ENCODE results near the gene HBG1. TPM values are rescaled to one million over a fixed set of nuclear protein-coding genes. Genes with fewer than 3 reads are reported as not detected.

HBG1 gene
- total RNA-seq, 1 experiment from 2014 or later = not detected

DNA sequence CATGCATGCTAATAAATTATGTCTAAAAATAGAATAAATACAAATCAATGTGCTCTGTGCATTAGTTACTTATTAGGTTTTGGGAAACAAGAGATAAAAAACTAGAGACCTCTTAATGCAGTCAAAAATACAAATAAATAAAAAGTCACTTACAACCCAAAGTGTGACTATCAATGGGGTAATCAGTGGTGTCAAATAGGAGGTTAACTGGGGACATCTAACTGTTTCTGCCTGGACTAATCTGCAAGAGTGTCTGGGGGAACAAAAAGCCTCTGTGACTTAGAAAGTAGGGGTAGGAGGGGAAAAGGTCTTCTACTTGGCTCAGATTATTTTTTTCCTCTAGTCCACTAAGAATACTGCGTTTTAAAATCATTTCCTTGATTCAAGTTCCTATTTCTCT lies 22.0 kb downstream of the HBG1 start:
- no peak for DNase-seq (ENCODE audit: low read depth)

- DNase-seq (ENCODE audit: low read depth) = no peak
Observed at GRCh38 chr11:5226732-5227310, 22.8 kb downstream of the HBG1 start, which contains the start of gene HBB. Gene HBB (minus strand): TSS chr11:5227071. CDS start chr11:5227021, 50 bp downstream.

GRCh38 chr11:5225480-5225871 lies 24.2 kb downstream of the HBG1 start:
- no peak for DNase-seq (ENCODE audit: low read depth)

GRCh38 chr11:5224538-5225479 lies 24.8 kb downstream of the HBG1 start:
- no peak for DNase-seq (ENCODE audit: low read depth)

GRCh38 chr11:5223686-5224085 lies 26.0 kb downstream of the HBG1 start:
- DNase-seq (ENCODE audit: low read depth) = no peak

DNA sequence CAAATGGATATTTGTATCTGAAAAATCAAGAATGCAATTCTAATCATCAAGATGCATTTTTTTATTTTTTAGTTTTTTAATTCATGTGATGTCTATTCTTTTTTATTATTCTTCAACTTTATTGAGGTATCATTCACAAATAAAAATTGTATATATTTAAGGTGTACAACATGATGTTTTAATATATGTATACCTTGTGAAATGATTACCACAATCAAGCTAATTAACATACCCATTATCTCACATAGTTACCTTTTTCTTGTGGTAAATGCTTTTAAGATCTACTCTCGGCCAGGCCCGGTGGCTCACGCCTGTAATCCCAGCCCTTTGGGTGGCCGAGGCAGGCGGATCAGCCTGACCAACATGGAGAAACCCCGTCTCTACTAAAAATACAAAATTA lies 26.5 kb downstream of the HBG1 start:
- no peak for DNase-seq (ENCODE audit: low read depth)

GRCh38 chr11:5210376-5210885 lies 39.2 kb downstream of the HBG1 start:
- no peak for DNase-seq (ENCODE audit: low read depth)

DNA sequence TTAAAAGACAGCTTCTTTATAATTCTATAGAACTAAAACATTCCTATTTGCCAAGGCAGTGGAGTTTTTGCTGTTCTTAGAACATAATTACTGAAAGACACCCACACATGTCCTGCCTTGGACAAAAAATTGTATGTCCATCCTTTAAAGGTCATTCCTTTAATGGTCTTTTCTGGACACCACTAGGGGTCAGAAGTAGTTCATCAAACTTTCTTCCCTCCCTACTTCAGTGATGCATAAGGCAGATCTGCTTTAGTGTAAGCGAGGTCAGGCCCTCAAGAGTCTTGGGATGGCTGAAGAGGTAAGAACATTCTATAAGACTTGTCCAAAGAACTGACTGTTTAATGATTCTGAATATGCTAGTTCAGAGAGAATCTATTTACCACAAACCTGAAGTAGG lies 44.9 kb downstream of the HBG1 start:
- DNase-seq (ENCODE audit: low read depth) = peak; percentile 67

DNA sequence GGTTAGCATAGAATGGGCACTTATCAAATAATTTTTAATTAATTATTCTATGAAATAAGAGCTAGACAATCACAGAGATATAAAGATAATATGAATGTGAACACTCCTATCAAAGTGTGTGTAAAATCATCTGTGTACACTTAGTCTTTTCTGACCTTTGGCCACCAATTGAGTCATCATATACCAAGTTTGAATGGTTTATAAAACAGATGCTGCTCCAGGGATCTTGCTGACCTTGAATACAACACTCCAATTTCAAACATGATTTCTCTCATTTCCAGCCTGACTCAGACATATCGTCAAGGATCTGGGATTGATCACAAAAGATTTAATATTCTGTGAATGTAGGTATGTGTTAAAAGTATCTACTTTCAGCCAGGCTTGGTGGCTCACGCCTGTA lies 46.3 kb downstream of the HBG1 start:
- no peak for DNase-seq (ENCODE audit: low read depth)

DNA sequence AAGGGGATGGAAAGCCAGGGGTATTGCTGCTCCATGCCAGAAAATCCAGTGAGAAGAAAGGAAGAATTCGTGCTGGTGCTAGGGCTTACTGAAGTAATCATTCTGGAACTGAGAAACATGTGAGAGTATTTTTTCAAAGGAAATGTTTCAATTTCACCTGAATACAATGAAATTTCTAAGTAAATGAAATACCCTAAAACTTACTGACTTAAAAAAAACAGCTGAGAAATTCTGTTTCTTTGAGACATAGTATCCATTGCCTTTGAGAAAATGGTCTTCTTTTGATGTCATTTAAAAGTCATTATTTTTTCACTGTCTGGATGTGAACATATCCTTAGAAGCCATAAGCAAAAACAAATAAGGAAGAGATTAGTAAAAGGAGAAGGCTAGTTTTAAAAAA lies 49.1 kb downstream of the HBG1 start, which contains the start of gene OR51V1:
Gene OR51V1, minus strand, starts transcription at position 101 of the 400 bp plus-strand sequence. Its CDS starts 0 bp downstream, at position 101.
- no peak for DNase-seq (ENCODE audit: low read depth)

DNA sequence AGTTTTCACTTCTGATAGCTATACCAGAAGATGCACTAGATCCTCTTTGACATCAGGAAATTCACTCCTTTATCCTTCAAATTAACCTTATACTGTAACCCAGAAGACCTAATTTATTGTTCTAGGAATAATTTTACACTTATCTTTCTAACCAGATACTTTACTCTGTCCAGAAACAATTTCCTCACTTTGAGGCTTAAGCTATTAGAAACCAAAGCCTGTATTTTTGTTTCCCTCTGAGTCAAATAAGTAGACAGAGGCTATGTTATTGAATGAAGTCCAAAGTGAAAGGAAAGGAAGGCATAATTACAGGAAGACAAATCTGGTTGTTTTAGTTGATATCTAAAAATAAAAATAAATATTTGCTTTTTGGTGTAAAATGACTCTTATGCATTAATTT lies 51.4 kb downstream of the HBG1 start:
- no peak for DNase-seq (ENCODE audit: low read depth)

Other genes starting within 250 kb of the HBG1 start
- gene OR52J3, start 203.3 kb downstream of the HBG1 start, total RNA-seq (2014; rRNA removed; shearing (Covaris generic)) = not detected in 2 replicates
- not detected in 2 replicates for gene OR52E2, start 190.2 kb downstream of the HBG1 start, total RNA-seq (2014; rRNA removed; shearing (Covaris generic))
- gene OR52E1, start 180.3 kb downstream of the HBG1 start, total RNA-seq (2014; rRNA removed; shearing (Covaris generic)) = not detected in 2 replicates
- not detected in 2 replicates for gene OR52A5, start 111.5 kb downstream of the HBG1 start, total RNA-seq (2014; rRNA removed; shearing (Covaris generic))
- not detected in 2 replicates for gene OR52A1, start 95.1 kb downstream of the HBG1 start, total RNA-seq (2014; rRNA removed; shearing (Covaris generic))
- not detected in 2 replicates for gene OR51V1, start 49.2 kb downstream of the HBG1 start, total RNA-seq (2014; rRNA removed; shearing (Covaris generic))
- gene HBB, start 22.8 kb downstream of the HBG1 start, total RNA-seq (2014; rRNA removed; shearing (Covaris generic)) = not detected in 2 replicates
- not detected in 2 replicates for gene HBD, start 15.4 kb downstream of the HBG1 start, total RNA-seq (2014; rRNA removed; shearing (Covaris generic))
- gene HBG2, start 4.9 kb upstream of the HBG1 start, total RNA-seq (2014; rRNA removed; shearing (Covaris generic)) = 1.3 TPM in 1 of 2 replicates, not detected in the other
- gene HBE1, start 20.1 kb upstream of the HBG1 start, total RNA-seq (2014; rRNA removed; shearing (Covaris generic)) = 4.6 and 6.4 TPM in 2 replicates
- not detected in 2 replicates for gene OR51B4, start 52.1 kb upstream of the HBG1 start, total RNA-seq (2014; rRNA removed; shearing (Covaris generic))
- gene OR51B2, start 74.4 kb upstream of the HBG1 start, total RNA-seq (2014; rRNA removed; shearing (Covaris generic)) = 0.36 TPM in 1 of 2 replicates, not detected in the other
- gene OR51B5, start 93.7 kb upstream of the HBG1 start, total RNA-seq (2014; rRNA removed; shearing (Covaris generic)) = 1.8 and 2.0 TPM in 2 replicates
- gene OR51B6, start 101.7 kb upstream of the HBG1 start, total RNA-seq (2014; rRNA removed; shearing (Covaris generic)) = not detected in 2 replicates
- gene OR51M1, start 134.0 kb upstream of the HBG1 start, total RNA-seq (2014; rRNA removed; shearing (Covaris generic)) = not detected in 2 replicates
- not detected in 2 replicates for gene OR51Q1, start 172.3 kb upstream of the HBG1 start, total RNA-seq (2014; rRNA removed; shearing (Covaris generic))
- 0.20 TPM in 1 of 2 replicates, not detected in the other for gene OR51I1, start 191.7 kb upstream of the HBG1 start, total RNA-seq (2014; rRNA removed; shearing (Covaris generic))
- not detected in 2 replicates for gene OR51I2, start 199.5 kb upstream of the HBG1 start, total RNA-seq (2014; rRNA removed; shearing (Covaris generic))
- gene OR52D1, start 238.8 kb upstream of the HBG1 start, total RNA-seq (2014; rRNA removed; shearing (Covaris generic)) = not detected in 2 replicates